Esophagus squamous epithelium (tissue), 4 donors: ENCODE results near the gene PADI2.
"Not testable (repeated sequence)": the region's sequence is repeated elsewhere in the genome, so short reads cannot be mapped to it uniquely, and the experiment has no call there.

Source experiments
- CTCF ChIP-seq, 6 experiments: fragments of 450-650 bp in 4 of 6; fragments of 200-600 bp in 2 of 6; sonication (generic) in 2 of 6; IDR thresholded peaks; one replicate each; pipeline ENCODE4 v1.5.1; 2016 to 2019; ENCODE audit warnings: antibody characterized with exemption in 6 of 6, mild to moderate bottlenecking in 4 of 6, moderate library complexity in 4 of 6
- POLR2A ChIP-seq, 4 donors: fragments of 450-650 bp; IDR thresholded peaks; one replicate each; pipeline ENCODE4 v1.6.1; 2017; ENCODE audit warnings: antibody characterized with exemption in 4 of 4, mild to moderate bottlenecking in 4 of 4, moderate library complexity in 3 of 4

GRCh38 chr1:17062751-17063150, 56.5 kb downstream of the PADI2 start:
- not testable (repeated sequence) for TF ChIP-seq CTCF, POLR2A (IDR thresholded peaks at IDR 0.05)
